AG04449 (cell line): ENCODE measurements around the gene CYP2A13.
"Not testable (repeated sequence)": the region's sequence is repeated elsewhere in the genome, so short reads cannot be mapped to it uniquely, and the experiment has no call there.

Experiments
- CTCF ChIA-PET: fragments of 350-600 bp; formaldehyde crosslinking; extraction: SDS; loops from one replicate; lab custom pipeline; 2021; ENCODE audit warnings: antibody characterized with exemption; lab: Yijun Ruan, JAX
- POLR2A ChIA-PET: fragments of 400-600, 350-600 bp; formaldehyde crosslinking; extraction: SDS; loops from one replicate; lab custom pipeline; 2020; ENCODE audit warnings: antibody characterized with exemption, inconsistent platforms; lab: Yijun Ruan, JAX
- DNase-seq: peaks from one replicate; pipeline ENCODE4 v3.0.0-alpha.2; 2010; ENCODE audit warnings: low read depth, low spot score
- H3K4me3 ChIP-seq: 2 replicates; pipeline ENCODE4 v1.5.1; 2011; ENCODE audit warnings: low read depth, mild to moderate bottlenecking, control low read depth, low read length
- TF ChIP-seq, protein P1 (sequence below): IDR thresholded peaks from one replicate; pipeline ENCODE4 v1.5.1; 2011; ENCODE audit warnings: mild to moderate bottlenecking, moderate library complexity, low read length, control low read depth, inconsistent platforms; ENCODE audit not compliant: insufficient read depth; ENCODE audit errors: missing control alignments

CYP2A13 gene

DNA sequence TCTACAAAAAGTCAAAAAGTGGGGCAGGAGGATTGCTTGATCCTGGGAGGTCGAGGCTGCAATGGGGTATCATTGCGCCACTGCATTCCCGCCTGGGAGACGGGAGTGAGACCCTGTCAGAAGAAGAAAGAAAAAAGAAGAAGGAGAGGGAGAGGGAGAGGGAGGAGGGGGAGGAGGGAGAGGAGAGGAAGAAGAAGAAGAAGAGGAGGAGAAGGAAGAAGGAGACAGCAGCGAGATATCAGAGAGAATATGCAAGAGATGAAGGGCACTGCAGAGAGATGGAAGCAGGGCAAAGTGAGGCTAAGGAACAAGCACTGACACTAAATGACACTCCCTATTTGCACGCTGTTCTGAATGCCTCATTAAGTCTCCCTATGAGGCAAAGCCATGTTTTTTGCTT is 40.4 kb downstream of the CYP2A13 start:
- no peak overlapping the region for H3K4me3 ChIP-seq
- DNase-seq = no peak
- POLR2A ChIA-PET = no interaction called here
- TF ChIP-seq, protein P1, sequence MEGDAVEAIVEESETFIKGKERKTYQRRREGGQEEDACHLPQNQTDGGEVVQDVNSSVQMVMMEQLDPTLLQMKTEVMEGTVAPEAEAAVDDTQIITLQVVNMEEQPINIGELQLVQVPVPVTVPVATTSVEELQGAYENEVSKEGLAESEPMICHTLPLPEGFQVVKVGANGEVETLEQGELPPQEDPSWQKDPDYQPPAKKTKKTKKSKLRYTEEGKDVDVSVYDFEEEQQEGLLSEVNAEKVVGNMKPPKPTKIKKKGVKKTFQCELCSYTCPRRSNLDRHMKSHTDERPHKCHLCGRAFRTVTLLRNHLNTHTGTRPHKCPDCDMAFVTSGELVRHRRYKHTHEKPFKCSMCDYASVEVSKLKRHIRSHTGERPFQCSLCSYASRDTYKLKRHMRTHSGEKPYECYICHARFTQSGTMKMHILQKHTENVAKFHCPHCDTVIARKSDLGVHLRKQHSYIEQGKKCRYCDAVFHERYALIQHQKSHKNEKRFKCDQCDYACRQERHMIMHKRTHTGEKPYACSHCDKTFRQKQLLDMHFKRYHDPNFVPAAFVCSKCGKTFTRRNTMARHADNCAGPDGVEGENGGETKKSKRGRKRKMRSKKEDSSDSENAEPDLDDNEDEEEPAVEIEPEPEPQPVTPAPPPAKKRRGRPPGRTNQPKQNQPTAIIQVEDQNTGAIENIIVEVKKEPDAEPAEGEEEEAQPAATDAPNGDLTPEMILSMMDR = no peak
- CTCF ChIA-PET = no interaction called here

DNA sequence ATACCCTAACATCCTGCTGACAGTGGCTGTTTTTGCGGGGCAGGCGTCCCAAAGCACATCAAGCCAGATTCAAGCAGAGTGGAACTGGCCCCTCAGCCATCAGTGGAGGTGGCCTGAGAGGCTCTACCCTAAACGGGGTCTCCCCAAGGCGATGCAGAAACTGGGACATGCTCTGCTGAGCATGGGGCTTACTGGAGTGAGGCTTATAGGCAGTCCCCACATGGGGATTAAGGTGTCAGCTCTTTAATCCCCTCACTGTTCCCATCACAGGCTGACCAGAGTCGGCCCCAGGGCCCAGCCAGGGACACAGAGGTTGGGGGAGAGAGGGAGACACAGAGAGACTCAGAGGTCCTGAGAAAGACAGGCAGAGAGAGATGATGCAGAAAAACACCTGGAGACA is 42.9 kb downstream of the CYP2A13 start:
- TF ChIP-seq, protein P1 = no peak
- H3K4me3 ChIP-seq = no peak overlapping the region
- no peak for DNase-seq
- ChIA-PET CTCF (no interaction called here), POLR2A (no interaction called here)

DNA sequence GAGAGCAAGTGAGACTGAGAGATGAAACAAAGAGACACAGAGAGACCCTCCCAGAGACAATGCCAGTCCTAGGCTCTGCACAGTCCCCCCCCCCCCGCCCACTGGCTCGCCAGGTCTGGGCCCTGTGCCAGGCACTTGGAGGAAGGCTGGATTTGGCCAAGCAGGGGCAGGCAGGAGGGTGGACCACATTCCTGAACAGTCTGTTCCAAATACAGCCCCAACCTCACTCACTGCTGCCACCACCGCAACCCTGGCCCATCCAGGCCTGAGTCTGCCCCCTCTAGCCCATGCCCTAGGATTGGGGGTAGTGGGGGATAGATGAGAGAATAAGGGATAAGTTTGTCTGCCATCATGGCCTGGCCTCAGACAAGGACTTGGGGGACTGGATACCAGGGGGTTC is 45.0 kb downstream of the CYP2A13 start:
- DNase-seq = no peak
- CTCF ChIA-PET = no interaction called here
- POLR2A ChIA-PET = no interaction called here
- TF ChIP-seq, protein P1 = no peak
- H3K4me3 ChIP-seq = no peak overlapping the region

DNA sequence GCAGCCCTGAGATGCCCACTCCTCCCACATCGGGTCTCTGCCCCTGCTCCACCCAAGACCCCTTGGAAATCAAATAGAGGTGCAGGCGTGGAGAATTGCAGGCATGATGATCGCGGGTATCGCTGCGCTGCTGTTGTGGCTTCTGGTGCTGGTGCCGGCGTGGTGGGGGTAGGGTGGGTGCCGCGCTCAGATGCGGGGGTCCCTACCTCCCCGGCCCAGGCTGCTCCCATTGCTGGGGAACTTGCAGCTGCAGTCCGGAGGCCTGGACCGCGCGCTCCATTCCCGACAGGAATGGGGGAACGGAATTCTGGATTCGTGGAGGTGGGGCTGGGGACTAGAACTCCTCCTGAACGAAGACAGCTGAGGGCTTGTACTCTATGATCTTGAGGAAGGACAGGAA is 46.4 kb downstream of the CYP2A13 start:
- POLR2A ChIA-PET = no interaction called here
- TF ChIP-seq, protein P1 = no peak
- CTCF ChIA-PET = no interaction called here
- no peak overlapping the region for H3K4me3 ChIP-seq
- no peak for DNase-seq

DNA sequence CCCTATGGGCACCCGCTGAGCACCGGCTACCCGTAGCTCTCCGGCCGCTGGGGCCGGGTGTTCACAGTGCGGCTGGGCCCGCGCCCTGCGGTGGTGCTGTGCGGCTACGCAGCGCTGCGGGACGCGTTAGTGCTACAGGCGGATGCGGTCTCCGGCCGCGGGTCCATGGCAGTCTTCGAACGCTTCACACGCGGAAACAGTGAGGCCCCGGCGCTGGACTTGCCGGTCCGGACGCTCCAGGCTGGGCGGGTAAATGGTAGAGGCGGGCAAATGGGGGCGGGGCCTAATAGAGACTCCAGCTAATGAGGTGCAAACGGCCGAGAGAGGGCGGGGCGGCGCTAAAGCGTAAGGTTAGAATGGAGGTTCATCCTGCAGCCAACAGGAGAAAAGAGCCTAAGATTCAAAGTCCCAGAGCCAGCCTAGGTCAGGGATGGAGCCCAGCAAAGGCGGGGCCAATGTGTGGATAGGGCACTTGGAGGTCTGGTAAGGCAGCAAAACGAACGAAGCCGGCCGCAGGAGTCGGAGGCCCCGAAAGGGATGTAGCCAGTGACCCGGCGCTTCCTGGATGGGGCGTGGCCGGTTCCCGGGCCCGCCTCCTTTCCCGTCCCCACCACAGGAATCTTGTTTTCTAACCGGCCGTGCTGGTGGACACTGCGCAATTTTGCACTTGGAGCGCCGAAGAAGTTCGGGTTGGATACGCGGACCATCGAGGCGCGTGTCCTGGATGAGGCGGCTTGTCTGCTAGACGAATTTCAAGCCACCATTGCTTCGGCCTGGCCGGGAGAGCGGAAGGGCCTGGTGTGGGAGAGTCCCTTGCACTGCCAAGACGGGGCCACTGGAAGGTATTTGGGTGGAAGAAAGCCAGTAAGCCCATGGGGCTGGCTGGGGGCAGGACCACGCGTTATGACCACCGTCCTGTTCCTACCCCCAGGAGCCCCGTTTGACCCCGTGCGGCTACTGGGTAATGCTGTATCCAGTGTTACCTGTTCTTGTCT is 47.4 kb downstream of the CYP2A13 start:
- DNase-seq, POLR2A ChIA-PET, CTCF ChIA-PET: not testable (repeated sequence)
- peak overlapping the region; percentile 48 for H3K4me3 ChIP-seq

DNA sequence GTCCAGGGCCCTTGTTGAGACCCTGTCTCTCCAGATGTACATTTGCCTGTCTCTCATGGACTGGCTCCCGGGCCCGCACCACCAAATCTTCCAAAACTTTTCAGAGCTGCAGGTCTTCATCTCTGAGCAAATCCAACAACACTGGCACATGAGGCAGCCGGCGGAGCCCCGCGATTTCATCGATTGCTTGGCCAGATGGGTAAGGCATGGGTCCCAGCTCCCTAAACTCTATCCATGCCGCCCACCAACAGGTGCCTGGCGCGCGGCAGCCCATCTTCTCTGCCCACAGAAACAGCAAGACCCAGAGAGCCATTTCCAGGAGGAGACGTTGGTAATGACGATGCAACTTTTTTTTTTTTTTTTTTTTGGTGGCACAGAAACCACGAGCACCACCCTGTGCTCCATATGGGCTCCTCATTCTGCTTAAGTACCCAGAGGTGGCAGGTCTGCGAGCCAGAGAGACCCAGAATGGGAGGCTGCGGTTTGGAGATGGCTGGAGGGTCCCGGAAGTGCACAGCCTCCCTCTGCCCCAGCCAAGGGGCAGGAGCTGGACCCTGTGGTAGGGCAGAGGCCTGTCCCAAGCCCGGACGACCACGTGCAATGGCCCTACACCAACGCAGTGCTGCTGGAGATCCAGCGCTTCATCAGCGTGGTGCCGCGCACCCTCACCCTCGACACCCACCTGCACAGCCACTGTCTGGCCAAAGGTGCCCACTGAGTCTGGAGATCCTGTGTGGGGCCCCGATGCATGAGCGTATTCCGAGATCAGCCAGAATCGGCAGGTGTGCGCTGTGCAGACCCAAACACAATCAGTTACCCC is 48.6 kb downstream of the CYP2A13 start:
- TF ChIP-seq, protein P1 = no peak
- no peak for DNase-seq
- H3K4me3 ChIP-seq = no peak overlapping the region
- CTCF ChIA-PET = interaction anchor here (0.6 kb wide), 1 partner anchor 60 kb away, joined by 3 read pairs; no protein-coding TSS in a partner anchor
- POLR2A ChIA-PET = no interaction called here
